NCI-H526 treated with DMSO at 0.1 percent for 48 hours (cell line): ENCODE data around the gene NUMBL.

ENCODE experiments used
- DNase-seq: peaks from one replicate; lab custom pipeline; 2025; lab: John Stamatoyannopoulos, UW

The NUMBL gene

DNA sequence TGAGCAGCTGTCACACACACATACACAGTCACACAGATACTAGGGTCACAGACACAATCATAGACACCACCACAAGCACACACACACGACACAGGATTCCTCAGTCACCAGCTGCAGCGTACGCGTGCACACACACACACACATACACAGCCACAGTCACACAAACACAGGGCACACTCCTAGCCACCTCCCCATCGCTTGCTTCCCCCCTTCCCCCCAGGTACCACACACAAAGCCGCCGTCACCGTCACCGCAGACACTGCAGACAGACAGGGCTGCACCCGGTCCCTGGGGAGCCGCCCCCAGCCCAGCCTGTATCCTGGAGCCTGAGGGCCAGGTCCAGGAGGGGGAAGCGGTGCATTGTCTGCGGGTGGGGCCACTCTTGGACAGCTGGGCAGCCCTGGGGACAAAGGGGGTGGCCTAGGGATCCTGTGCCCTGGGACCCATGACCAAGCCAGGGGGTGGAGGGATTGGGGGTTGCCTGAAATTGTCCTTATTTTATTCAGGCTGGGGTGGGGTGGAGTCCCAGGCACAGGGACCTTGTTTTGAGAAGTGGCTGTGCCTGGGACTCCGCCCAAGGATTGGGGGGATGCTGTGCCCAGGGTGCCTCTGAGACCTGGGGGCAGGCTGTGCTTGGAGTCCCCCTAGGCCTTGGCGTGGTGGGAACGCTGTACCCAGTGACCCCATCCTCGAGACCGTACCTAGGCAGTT, 957 bp downstream of the NUMBL start:
- no peak for DNase-seq

DNA sequence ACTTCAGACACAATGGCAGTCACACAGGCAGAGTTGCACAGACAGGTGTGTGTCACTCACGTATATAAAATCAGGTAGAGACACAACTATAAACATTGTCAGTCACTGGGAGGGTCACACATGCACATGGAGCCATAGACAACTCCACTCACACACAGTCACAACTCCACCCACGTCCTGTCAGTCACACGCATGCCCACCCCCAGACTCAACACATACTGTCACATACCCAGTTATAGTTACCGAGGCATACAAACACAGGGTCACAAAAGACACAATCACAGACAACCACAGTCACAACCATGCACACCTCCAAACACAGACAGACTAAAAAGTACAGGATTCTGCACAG, 1.5 kb downstream of the NUMBL start:
- DNase-seq: no peak

DNA sequence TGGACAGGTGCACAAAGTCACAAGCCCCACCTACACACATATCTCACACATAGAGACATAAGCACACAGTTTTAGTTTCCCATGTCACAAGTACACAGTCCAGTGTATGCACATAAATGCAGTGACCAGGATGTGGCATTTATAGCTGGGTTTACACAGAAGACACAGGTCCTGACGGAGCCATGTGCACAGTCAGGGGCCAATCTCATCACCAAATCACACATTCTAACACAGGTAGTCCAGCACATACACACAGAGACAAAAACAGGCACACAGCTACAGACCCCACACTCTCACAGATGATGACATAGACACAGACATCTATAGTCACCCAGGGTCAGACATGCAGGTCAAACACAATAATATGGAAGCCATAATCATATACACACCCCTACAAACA, 2.1 kb downstream of the NUMBL start:
- no peak for DNase-seq

DNA sequence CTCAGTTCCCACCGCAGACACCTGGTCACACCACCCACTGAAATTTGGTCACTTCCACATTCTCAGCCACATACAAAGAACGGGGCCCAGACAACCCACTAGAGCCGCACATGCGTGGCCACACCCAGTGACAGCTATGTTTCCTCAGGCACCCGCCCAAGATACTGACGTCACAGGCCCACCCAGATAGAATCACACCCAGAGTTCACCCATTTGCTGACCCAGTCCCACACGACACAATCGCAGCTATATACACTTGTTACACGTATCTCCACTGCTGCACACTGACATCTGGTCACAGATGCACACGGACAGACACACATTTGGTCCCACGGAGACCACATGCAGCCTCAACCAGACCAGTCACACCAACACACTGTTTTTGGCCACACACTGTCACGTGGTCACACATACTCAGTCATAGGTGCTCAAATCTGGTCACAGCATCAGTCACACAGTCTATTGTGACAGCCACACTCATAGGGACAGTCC, 2.9 kb downstream of the NUMBL start:
- DNase-seq: no peak

DNA sequence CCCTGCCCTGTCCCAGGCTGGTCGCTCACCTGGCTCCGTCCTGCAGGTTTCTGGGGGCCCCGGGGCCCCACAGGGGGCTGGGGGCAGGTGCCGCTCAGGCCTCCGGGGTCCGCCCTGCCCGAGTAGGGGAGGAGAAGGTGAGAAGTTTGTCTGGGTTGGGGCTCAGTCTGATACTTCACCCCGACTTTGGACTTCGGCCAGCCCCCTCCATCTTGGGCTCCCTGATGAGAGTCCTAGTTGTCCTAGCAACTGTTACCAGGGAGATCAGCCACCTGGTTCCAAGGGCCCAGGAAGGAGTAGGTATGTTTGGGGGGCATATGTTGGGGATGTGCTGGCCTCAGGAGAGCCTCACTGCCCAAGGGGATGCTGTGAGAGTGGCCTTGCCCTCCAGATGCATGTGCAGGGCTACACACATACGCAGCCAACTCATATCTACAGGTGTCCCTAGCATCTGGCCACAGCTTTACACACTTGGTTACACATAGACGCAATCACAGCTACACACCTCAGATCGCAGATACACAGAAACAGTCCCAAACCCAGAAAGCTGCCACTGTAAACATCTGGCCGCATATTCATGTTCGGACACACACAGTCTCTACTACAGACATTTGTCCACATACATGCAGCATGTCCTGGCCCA, 3.4 kb downstream of the NUMBL start:
- DNase-seq: no peak

DNA sequence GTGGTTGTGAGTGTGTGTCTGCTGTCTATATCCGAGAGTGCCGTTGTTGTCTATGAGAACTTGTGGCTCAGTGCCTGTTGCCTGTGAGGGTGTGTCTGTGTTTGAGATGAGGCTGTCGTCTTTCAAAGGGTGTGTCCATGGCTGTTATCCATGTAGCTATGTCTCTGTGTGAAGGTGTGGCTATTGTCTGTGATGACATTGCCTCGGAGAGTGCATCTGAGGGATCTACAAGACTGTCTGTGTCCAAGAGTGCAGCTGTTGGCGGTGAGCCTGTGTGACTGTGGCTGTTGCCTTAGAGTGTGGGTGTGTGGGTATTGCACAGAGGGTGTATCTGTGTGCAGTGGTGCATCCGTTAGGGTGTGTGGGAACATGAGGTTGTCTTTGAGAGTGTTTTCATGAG, 4.9 kb downstream of the NUMBL start:
- no peak for DNase-seq

DNA sequence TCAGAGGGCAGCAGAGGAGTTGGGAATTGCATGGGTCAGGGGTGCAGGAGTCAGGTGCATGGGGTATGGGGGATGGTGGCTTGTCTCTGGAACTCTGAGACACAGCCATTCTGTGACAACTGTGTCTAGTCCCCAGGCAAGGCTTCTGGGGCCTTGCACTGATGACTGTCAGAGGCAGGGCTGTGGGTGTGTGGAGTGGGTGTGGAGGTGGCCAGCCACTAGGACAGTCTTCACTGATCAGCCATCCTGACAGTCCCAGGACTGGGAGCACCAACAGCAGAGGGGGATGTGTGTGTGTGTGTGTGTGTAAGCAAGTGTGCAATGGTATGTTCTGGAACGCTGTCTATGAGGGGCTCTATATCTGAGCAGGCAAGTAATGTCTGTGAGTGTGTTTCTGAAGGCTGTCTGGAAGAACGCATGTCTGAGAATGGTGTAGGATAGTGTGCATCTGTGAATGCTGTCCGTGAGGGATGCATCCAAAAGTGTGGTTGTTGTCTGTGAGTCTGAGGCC, 5.4 kb downstream of the NUMBL start:
- DNase-seq: no peak

DNA sequence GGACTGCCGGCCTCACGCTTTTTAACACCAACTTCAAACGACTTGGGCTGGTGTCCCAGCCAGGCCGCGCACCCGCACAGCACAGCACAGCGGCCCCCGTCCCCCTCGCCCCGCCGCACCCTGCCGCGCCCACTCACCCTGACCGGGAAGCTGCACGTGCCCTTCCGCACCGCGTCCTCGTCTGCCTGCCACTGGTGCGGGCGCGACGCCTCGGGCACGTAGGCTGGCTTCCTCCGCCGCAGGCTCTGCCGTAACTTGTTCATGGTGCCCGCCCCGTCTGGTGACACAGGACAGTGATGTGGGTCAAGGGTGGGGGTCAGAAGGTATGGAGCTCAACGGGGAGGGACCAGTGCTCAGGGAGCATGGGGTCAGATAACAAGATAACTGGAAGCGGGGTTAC, 6.2 kb downstream of the NUMBL start:
- no peak for DNase-seq

DNA sequence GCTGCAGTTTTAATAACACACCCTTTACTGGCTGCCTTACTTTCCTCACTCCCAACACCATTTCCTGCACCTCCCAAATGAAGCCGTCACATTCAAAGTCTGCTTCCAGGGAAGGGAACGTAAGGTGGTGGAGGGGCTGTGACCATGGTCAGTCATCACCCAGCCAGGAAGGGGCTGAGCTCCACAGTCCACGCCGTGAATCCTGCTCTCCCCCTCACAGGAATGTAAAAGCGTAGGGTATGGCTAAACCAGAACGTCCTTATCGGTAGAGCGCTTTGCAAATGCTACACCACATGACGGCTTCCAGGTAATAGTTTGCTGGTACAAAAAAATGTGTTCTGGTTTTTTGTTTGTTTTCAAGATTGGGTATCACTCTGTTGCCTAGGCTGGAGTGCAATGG, 7.0 kb downstream of the NUMBL start:
- DNase-seq: no peak

DNA sequence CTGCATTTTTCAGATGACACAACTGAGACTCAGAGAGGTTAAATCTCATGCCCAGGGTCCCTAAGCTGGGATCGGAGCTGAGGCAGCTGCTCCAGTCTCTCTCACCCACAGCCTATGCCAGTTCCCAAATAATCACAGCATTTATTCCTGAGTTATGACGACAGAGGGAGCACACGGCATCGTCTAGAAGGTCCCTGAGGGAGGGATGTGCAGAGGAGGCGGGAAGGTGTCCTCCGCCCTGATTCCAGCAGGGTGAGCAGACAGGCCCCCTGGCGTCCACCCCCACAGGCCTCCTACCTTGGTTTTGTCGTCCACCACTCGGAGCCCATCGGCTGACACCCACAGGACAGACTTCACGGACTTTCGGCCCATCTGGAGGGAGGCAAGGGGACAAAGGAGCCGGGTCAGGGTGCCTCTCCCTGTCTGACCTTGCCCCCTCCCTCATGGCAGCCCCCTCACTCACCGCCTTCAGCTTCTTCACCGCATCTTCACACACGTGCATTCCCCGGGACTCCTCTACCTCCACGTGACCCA, 8.0 kb downstream of the NUMBL start:
- peak; percentile 21 for DNase-seq

DNA sequence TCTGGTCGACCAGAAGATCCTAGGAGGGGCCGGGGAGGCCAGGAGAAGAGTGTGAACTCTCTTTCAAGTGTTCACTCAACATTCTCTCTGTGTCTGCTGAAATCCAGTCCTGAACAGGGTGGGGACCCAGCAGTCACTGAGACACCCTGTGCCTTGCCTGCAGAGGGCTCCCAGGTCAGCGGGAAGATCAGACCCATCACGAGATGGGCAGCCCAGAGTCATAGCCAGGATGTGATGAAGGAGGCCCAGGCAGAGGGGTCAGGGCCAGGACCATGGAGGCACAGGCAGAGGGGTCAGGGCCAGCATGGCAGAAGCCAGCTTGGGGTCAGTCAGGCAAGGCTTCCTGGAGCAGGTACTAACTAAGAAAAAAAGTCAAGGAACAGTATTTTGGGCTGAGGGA, 9.4 kb downstream of the NUMBL start:
- DNase-seq: no peak

DNA sequence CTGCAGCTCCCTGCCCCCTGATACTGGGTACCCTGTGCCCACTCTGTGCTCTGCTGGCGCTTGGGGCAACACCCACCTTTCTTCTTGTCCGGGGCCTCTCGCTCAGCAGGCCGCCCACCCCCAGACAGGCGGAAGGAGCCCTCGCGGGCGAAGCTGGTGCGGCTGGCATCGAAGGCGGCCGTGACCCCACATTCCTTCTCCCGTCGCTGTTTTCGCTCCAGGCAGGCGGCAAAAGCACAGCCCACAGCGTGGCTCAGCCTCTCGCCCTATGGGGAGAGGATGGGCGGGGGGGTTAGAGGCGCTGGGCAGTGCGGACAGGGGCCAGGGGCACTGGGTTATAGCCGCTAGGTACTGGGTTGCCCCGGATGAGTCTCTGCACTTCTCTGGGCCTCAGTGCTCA, 13.3 kb downstream of the NUMBL start:
- no peak for DNase-seq

DNA sequence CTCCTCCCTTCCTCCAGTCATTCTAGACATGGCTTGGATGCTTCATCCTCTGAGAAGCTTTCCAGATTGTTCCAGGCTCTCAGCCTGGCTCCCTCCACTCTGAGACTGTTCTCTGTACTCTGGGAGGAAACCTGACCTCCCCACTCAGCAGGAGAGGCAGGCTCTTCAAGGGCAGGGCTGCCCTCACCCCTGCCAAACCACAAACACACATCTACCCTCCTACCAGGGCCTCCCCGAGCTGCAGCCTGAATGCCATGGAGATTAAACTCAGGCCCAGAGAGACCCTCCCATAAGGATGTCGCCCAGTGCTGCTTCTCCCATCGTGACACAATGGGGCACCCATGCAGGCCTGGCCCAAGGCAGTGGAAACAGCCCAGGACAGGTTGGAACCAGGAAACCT, 16.2 kb downstream of the NUMBL start:
- DNase-seq: no peak

DNA sequence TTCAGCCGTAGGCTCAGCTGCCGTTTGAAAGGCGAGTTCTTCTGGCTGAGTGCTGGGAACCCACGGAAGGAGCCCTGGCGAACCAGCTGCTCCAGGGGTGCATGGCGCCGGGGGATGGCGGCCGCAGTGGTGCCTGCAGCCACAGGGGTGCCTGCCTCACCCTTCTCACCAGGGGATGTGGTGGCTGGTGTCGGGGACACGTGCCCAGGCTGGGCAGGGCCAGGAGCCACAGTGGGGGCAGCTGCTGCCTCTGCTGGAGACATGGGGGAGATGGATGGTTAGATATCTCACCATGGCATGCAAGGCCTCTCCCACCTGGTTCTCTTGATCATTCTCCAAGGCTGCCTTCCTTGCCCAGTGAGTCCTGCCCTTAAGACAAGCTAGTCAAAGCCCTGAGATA, 17.1 kb downstream of the NUMBL start:
- no peak for DNase-seq

DNA sequence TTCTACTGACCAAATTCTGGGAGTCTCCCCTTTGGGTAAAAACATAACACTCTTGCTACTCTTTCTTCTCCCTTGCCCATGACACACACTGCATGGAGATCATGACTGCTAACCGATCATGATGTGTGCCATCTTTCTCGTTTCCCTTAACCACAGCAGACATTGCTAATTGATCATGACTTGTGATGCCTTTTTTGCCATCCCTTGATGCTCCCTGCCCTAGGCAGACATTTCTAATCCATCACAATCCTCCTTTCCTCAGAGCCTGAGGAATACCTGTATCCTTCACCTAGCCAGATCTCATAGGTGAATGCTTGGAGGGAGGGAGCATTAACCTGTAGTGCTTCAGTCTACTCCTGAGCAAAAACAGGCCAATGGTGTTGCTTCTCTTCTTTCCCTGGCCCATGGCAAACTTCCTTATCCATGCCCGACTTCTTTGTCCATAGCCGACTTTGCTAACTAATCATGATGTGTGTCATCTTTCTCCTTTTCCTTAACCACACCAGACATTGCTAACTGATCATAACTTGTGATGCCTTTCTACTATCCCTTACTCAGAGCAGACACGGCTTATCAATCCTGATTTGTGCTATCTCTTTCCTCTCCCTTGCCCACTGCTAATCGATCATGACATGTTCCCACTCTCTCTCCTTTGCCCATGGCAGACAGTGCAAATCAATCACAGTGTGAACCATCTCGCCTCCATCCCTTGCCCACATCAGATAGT, 17.7 kb downstream of the NUMBL start:
- no peak for DNase-seq

DNA sequence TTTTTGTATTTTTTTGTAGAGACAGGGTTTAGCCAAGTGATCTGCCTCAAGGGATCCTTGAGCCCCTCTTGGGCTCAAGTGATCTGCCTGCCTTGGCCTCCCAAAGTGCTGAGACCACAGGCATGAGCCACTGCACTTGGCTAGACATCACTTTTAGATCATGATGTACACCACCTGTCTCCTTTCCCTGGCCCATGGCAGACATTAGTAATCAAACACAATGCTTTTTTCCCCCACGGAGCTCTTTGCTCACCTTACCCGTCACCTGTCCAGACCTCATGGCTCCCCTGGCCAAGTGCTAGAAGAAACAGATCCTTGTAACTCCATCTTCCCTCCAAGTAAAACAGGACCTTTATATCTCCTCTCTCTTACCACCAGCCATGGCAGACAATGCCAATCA, 18.4 kb downstream of the NUMBL start:
- DNase-seq: no peak

DNA sequence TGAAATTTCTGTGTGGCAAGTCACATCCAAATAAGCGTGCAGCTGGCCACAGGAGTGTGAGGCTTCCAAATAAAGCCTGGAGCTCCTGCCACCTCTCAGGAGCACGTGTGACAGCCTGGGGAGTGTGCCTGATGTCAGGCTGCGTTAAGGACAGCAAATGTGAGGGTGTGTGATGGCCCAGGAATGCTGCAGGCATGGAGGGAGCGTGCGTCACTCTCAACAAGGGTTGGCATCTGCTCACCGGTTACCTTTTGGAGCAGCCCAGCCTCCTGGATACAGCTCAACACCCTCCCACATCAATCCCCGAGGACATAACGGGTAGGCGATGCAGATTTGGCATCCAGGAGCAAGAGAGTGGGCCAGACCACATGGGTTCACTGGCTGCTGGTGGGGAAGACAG, 19.0 kb downstream of the NUMBL start:
- no peak for DNase-seq

DNA sequence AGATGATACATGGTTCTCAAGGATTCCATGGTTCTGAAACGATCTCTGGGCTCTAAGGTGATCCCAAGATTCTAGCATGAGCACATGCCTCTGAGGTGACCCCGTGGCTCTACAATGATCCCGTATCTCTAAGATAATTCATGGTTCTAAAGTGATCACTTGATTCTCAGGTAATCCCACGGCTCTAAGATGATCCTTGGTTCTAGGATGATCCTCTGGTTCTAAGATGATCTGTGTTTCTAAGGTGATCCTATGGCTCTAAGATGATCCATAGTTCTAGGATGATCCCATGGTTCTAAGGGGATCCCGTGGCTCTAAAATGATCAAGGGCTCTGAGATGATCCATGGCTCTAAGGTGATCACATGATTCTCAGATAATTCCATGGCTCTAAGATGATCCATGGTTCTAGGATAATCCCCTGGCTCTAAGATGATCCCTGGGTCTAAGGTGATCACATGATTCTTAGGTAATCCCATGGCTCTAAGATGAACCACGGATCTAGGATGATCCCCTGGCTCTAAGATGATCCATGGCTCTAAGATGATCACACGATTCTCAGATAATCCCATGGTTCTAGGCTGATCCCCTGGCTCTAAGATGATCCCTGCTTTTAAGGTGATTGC, 21.3 kb downstream of the NUMBL start:
- DNase-seq: no peak

DNA sequence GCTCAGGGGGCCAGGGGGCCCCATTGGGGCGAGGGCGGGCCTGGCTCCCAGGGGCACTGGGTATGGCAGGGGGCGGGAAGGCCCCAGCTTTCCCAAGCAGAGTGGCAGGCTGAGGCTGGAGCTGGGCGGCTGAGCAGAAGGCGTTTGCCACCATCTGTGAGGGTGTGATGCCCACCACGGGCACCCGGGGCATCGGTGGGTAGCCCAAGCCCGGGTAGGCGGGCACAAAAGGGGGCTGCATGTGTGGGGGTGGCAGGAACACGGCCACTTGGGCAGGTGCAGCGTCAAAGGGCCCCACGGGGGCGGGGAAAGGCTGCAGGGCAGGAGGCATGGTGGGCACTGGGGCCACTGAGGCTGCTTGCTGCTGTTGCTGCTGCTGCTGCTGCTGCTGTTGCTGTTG, 22.8 kb downstream of the NUMBL start:
- no peak for DNase-seq

DNA sequence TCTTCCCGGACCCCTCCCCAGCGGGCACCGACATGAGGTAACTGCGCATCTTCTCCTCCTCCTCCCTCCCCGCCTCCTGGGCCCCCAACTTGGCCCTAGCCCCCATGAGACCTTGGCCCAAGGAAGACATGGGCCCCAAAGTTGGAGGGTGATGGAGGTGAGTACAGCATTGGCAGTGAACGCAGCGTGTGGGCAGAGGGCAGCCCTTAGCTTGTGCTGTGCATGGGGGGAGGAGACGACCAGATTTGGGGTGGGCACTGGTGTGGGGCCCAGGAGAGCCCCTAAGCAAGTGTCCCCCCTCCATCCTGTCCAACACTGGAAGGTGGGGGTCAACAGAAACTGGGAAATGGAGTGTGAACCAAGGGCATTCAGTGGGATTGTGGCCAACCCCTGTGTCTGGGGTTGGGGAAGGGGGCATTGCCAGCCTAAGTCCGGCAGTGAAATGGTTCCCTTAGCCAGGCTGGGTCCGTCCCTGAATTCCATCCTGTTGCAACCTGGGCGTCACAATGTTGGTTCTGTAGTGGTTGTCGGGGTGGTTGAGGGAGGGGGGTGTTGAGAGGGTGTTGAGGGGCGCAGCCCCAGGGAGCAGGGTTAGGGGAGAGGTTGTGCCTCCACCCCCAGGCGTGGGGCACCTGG, 23.5 kb downstream of the NUMBL start:
- no peak for DNase-seq

DNA sequence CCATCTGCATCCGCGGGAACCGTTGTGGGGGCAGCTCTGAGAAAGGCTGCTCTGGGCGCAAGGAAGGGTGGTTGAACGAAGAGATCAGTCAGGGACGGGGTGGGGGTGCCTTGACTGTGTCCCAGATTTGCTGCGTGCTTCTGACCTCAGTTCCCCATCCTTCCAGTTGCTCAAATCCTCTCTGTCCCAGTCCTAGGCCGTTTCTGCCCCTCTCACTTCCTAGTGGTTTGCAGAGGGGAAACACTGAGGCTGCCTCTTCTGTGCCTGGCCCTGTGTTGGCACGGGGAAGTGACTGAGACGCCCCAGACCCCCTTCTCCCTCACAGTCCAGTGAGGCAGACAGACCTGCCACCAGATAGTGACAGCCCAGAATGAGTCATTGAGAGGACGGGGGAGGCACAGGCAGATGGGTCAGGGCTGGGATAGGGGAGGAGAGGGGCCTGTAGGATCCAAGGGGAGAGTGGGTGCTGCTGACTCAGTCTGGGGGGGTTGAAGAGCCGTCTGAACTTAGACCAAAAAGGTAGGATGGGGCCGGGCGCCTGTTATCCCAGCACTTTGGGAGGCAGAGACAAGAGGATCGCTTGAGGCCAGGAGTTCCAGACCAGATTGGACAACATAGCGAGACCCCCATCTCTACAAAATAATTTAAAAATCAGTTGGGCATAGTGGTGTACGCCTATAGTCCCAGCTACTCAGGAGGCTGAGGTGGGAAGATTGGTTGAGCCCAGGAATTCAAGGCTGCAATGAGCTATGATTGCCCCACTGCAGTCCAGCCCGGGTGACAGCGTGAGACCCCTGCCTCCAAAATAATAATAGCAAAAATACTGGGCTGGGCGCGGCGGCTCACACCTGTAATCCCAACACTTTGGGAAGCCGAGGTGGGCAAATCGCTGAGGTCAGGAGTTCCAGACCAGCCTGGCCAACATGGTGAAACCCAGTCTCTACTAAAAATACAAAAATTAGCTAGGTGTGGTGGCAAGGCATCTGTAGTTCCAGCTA, 26.5 kb downstream of the NUMBL start:
- no peak for DNase-seq
